HPDE6-E6E7 (cell line): Measurements from ENCODE around the gene MKNK1.

Experiments
- DNase-seq: peaks from one replicate; pipeline ENCODE4 v3.0.0; 2011; ENCODE audit warnings: missing footprints; ENCODE audit errors: extremely low spot score

The MKNK1 gene

GRCh38 chr1:46596036-46596435 is 8.0 kb downstream of the MKNK1 start:
- no peak for DNase-seq

- no peak for DNase-seq
Measured at GRCh38 chr1:46595127-46595526, 8.9 kb downstream of the MKNK1 start.

GRCh38 chr1:46594063-46594462 is 10.0 kb downstream of the MKNK1 start:
- no peak for DNase-seq

GRCh38 chr1:46592823-46593222 is 11.2 kb downstream of the MKNK1 start:
- no peak for DNase-seq

GRCh38 chr1:46589529-46589928 is 14.5 kb downstream of the MKNK1 start:
- no peak for DNase-seq

- no peak for DNase-seq
Measured at GRCh38 chr1:46587069-46587468, 17.0 kb downstream of the MKNK1 start.

GRCh38 chr1:46585312-46585938 is 18.6 kb downstream of the MKNK1 start:
- DNase-seq = no peak

- no peak for DNase-seq
Measured at GRCh38 chr1:46583494-46583893, 20.6 kb downstream of the MKNK1 start.

- no peak for DNase-seq
Measured at GRCh38 chr1:46582972-46583371, 21.1 kb downstream of the MKNK1 start.

- no peak for DNase-seq
Measured at GRCh38 chr1:46581681-46582455, 22.2 kb downstream of the MKNK1 start.

- no peak for DNase-seq
Measured at GRCh38 chr1:46580140-46580903, 23.7 kb downstream of the MKNK1 start.

- no peak for DNase-seq
Measured at GRCh38 chr1:46577671-46578070, 26.4 kb downstream of the MKNK1 start.

GRCh38 chr1:46576596-46576995 is 27.5 kb downstream of the MKNK1 start:
- no peak for DNase-seq

GRCh38 chr1:46575778-46576177 is 28.3 kb downstream of the MKNK1 start:
- DNase-seq = no peak

- no peak for DNase-seq
Measured at GRCh38 chr1:46575300-46575699, 28.8 kb downstream of the MKNK1 start.

GRCh38 chr1:46571691-46572225 is 32.3 kb downstream of the MKNK1 start:
- no peak for DNase-seq

GRCh38 chr1:46569884-46570725 is 34.0 kb downstream of the MKNK1 start:
- DNase-seq = no peak

- DNase-seq = no peak
Measured at GRCh38 chr1:46569116-46569515, 35.0 kb downstream of the MKNK1 start.

GRCh38 chr1:46568461-46568891 is 35.6 kb downstream of the MKNK1 start:
- DNase-seq = no peak

GRCh38 chr1:46563341-46563740 is 40.7 kb downstream of the MKNK1 start:
- DNase-seq = no peak

- no peak for DNase-seq
Measured at GRCh38 chr1:46562498-46562897, 41.6 kb downstream of the MKNK1 start.
